SK-N-SH (cell line): ENCODE results near the gene VWA5B2. TPM values are rescaled to one million over a fixed set of nuclear protein-coding genes. Genes with fewer than 3 reads are reported as not detected.

Experiments
- CTCF ChIA-PET: fragments of 300-600, 350-600 bp; formaldehyde crosslinking; extraction: SDS; loops from one replicate; lab custom pipeline; 2021; lab: Yijun Ruan, JAX
- POLR2A ChIA-PET: fragments of 350-600 bp; sonication (Branson Sonifier 250); formaldehyde crosslinking; extraction: SDS; loops from one replicate; lab custom pipeline; 2020; ENCODE audit warnings: antibody characterized with exemption, inconsistent platforms; lab: Yijun Ruan, JAX
- DNase-seq: peaks from one replicate; pipeline ENCODE4 v3.0.0; 2012
- H2AFZ ChIP-seq: fragments of 200-600 bp; sonication (generic); 2 replicates; pipeline ENCODE4 v1.8.1; 2016; ENCODE audit warnings: antibody characterized with exemption, mild to moderate bottlenecking, low read depth
- H3F3A ChIP-seq: fragments of 200-600 bp; sonication (generic); replicated peaks from 2 replicates; pipeline ENCODE3; 2016; ENCODE audit warnings: antibody characterized with exemption, mild to moderate bottlenecking; ENCODE audit not compliant: insufficient read depth
- H3K27ac ChIP-seq, 2 experiments: fragments of 200-500 bp in 1 of 2; fragments of 200-600 bp in 1 of 2; sonication (Bioruptor generic) in 1 of 2; sonication (generic), shearing (Covaris generic) in 1 of 2; 2 replicates each; pipeline versions ENCODE4 v1.5.1 to v1.6.1; 2014 to 2016; ENCODE audit warnings: low read depth in 2 of 2, inconsistent platforms in 1 of 2, low read length in 1 of 2, mild to moderate bottlenecking in 1 of 2, mixed read lengths in 1 of 2
- H3K27me3 ChIP-seq: fragments of 200-600 bp; sonication (generic), shearing (Covaris generic); 2 replicates; pipeline ENCODE4 v1.6.1; 2016; ENCODE audit warnings: mixed run types; ENCODE audit not compliant: insufficient read depth
- H3K36me3 ChIP-seq, 2 experiments: fragments of 200-500 bp in 1 of 2; fragments of 200-600 bp in 1 of 2; sonication (Bioruptor generic) in 1 of 2; sonication (generic) in 1 of 2; replicated peaks in 1 of 2; 2 replicates each; pipeline versions ENCODE3 to v1.5.1; 2014 to 2016; ENCODE audit warnings: low read length in 1 of 2, mild to moderate bottlenecking in 1 of 2; ENCODE audit not compliant: insufficient read depth in 2 of 2, control insufficient read depth in 1 of 2
- H3K4me1 ChIP-seq, 2 experiments: fragments of 200-500 bp in 1 of 2; fragments of 200-600 bp in 1 of 2; sonication (Bioruptor generic) in 1 of 2; sonication (generic), shearing (Covaris generic) in 1 of 2; 2 replicates each; pipeline versions ENCODE4 v1.5.1 to v1.6.1; 2014 to 2016; ENCODE audit warnings: low read depth in 1 of 2, low read length in 1 of 2, mixed run types in 1 of 2; ENCODE audit not compliant: insufficient read depth in 2 of 2, control insufficient read depth in 1 of 2
- H3K4me2 ChIP-seq: fragments of 200-600 bp; sonication (generic), shearing (Covaris generic); 2 replicates; pipeline ENCODE4 v1.6.1; 2017; ENCODE audit warnings: mixed run types
- H3K4me3 ChIP-seq, 2 experiments: fragments of 200-500 bp in 1 of 2; fragments of 200-600 bp in 1 of 2; sonication (Bioruptor generic) in 1 of 2; sonication (generic), shearing (Covaris generic) in 1 of 2; 2 replicates each; pipeline versions ENCODE4 v1.5.1 to v1.8.1; 2014 to 2016; ENCODE audit warnings: low read depth in 2 of 2, inconsistent platforms in 1 of 2, low read length in 1 of 2, mild to moderate bottlenecking in 1 of 2, mixed read lengths in 1 of 2, moderate library complexity in 1 of 2
- H3K79me2 ChIP-seq: fragments of 200-600 bp; sonication (generic); 2 replicates; pipeline ENCODE4 v1.8.1; 2017; ENCODE audit warnings: mild to moderate bottlenecking; ENCODE audit not compliant: insufficient read depth
- H3K9ac ChIP-seq: fragments of 200-600 bp; sonication (generic); 2 replicates; pipeline ENCODE4 v1.6.1; 2017; ENCODE audit warnings: mixed run types
- H3K9me2 ChIP-seq: fragments of 200-600 bp; sonication (generic); 2 replicates; pipeline ENCODE4 v1.6.1; 2017; ENCODE audit warnings: mixed run types
- H3K9me3 ChIP-seq: fragments of 200-600 bp; sonication (generic); 2 replicates; pipeline ENCODE4 v1.6.1; 2017; ENCODE audit warnings: mixed run types, mild to moderate bottlenecking, moderate library complexity
- H4K20me1 ChIP-seq: fragments of 200-600 bp; sonication (generic); 2 replicates; pipeline ENCODE4 v1.6.1; 2017; ENCODE audit warnings: mild to moderate bottlenecking, mixed run types; ENCODE audit not compliant: insufficient read depth
- CTCF ChIP-seq: fragments of 200-600 bp; sonication (generic); IDR thresholded peaks from 2 replicates; pipeline ENCODE4 v1.6.1; 2017; ENCODE audit warnings: antibody characterized with exemption, mild to moderate bottlenecking, moderate library complexity
- ELF1 ChIP-seq: IDR thresholded peaks from 2 replicates; pipeline ENCODE4 v1.4.0; 2012
- FOSL2 ChIP-seq: IDR thresholded peaks from 2 replicates; pipeline ENCODE4 v1.4.0; 2012; ENCODE audit warnings: low read depth, mild to moderate bottlenecking, moderate library complexity, borderline replicate concordance
- FOXJ3 ChIP-seq: sonication (generic); formaldehyde crosslinking; IDR thresholded peaks from 2 replicates; pipeline ENCODE4 v1.5.1; 2020; ENCODE audit warnings: mild to moderate bottlenecking, missing genetic modification reagents
- GABPA ChIP-seq: IDR thresholded peaks from 2 replicates; pipeline ENCODE4 v1.4.0; 2012; ENCODE audit warnings: low read depth, mild to moderate bottlenecking
- IRF3 ChIP-seq: fragments of 150-350 bp; IDR thresholded peaks from 2 replicates; pipeline ENCODE4 v1.6.1; 2016; ENCODE audit warnings: mild to moderate bottlenecking, low read depth, low read length
- MEF2A ChIP-seq: IDR thresholded peaks from 2 replicates; pipeline ENCODE4 v1.4.0; 2012; ENCODE audit warnings: low read depth, borderline replicate concordance
- MXI1 ChIP-seq: IDR thresholded peaks from 2 replicates; pipeline ENCODE4 v1.6.1; 2012; ENCODE audit warnings: mild to moderate bottlenecking, low read depth, low read length, improper control_type of control experiment
- PBX3 ChIP-seq: IDR thresholded peaks from 2 replicates; pipeline ENCODE4; 2012
- POLR2AphosphoS5 ChIP-seq: IDR thresholded peaks from 2 replicates; pipeline ENCODE4 v1.6.1; 2012; ENCODE audit warnings: low read depth, low read length
- REST ChIP-seq: IDR thresholded peaks from 2 replicates; pipeline ENCODE4 v1.6.1; 2012; ENCODE audit warnings: mild to moderate bottlenecking, low read depth, low read length, moderate library complexity
- SIN3A ChIP-seq: IDR thresholded peaks from 2 replicates; pipeline ENCODE4 v1.6.1; 2012; ENCODE audit warnings: low read depth, mild to moderate bottlenecking, low read length, moderate library complexity, borderline replicate concordance
- TAF1 ChIP-seq: IDR thresholded peaks from 2 replicates; pipeline ENCODE4 v1.6.1; 2012; ENCODE audit warnings: low read depth, mild to moderate bottlenecking, low read length, moderate library complexity, borderline replicate concordance
- TCF12 ChIP-seq: IDR thresholded peaks from 2 replicates; pipeline ENCODE4 v1.4.0; 2012
- whole genome bisulfite sequencing: methylation state at CpG from one replicate; pipeline ENCODE4 v1.1.6; 2017; ENCODE audit warnings: low lambda C conversion rate; 5-methylcytosine and 5-hydroxymethylcytosine counted together
- polyA plus RNA-seq, 3 experiments: library from polyadenylated mRNA; depleted of rRNA; stranded (reverse); fragments of >200 nt; gene quantifications; 2 replicates each; pipeline ENCODE4 v1.2.3, GENCODE V29; 2012

VWA5B2 gene
- polyA plus RNA-seq, 1 of the 3 experiments (the other 2 are of a cell fraction) = 0.08 TPM

GRCh38 chr3:184261854-184262763 lies 32.7 kb downstream of the VWA5B2 start:
- peak overlapping the region; percentile 95 for H3K4me2 ChIP-seq
- no peaks in the 10 kb centered on the region for H3K9me3 ChIP-seq
- peaks cover 4% of the 10 kb centered on the region for H3F3A ChIP-seq
- H2AFZ ChIP-seq = peak overlapping the region; percentile 72
- peaks cover 24% of the 10 kb centered on the region for H4K20me1 ChIP-seq
- H3K27ac ChIP-seq = peak overlapping the region in 1 of 2 experiments; percentile 23; a peak in 1 of 4 replicates
- H3K4me1 ChIP-seq = peaks cover 0 to 22% of the 10 kb centered on the region in 2 experiments; a peak in 1 of 4 replicates
- H3K79me2 ChIP-seq = no peaks in the 10 kb centered on the region
- no peaks in the 10 kb centered on the region for H3K9me2 ChIP-seq
- H3K27me3 ChIP-seq = no peaks in the 10 kb centered on the region; the same call in 1 of the 2 replicates
- POLR2A ChIA-PET = interaction anchor here (0.6 to 1.2 kb wide), 2 partner anchors 233 to 377 kb away, joined by 3 read pairs; partner anchors contain the start of gene PARL
- CTCF ChIA-PET = interaction anchor here (0.8 to 4.1 kb wide), 7 partner anchors 12 to 367 kb away, joined by 3 to 25 read pairs (median 4); partner anchors contain the start of genes EEF1AKMT4 and VWA5B2
- WGBS = 4% methylated on average over 41 of the region's 66 CpGs
- H3K4me3 ChIP-seq = peak overlapping the region; percentile 54 to 67
- H3K36me3 ChIP-seq = no peaks in the 10 kb centered on the region
- TF ChIP-seq POLR2AphosphoS5 = no peak
- no peak for TF ChIP-seq SIN3A
- no peak for TF ChIP-seq MEF2A
- no peak for TF ChIP-seq CTCF
- peak; percentile 49; the same call in 1 of the 2 replicates for TF ChIP-seq MXI1
- TF ChIP-seq TCF12 = no peak
- TF ChIP-seq, all 33 proteins: peak for 1
- H3K9ac ChIP-seq = peak overlapping the region; percentile 10; the same call in 1 of the 2 replicates
- peak; percentile 72 for DNase-seq

- Histone ChIP-seq H3F3A (peaks cover 4% of the 10 kb centered on the region), H3K9me3 (no peaks in the 10 kb centered on the region), H4K20me1 (peaks cover 24% of the 10 kb centered on the region), H3K9me2 (no peaks in the 10 kb centered on the region), H3K4me3 (no peak overlapping the region; a peak in 1 of 4 replicates), H3K27me3 (peaks cover 4% of the 10 kb centered on the region; the same call in 1 of the 2 replicates), H3K9ac (no peak overlapping the region), H3K27ac (no peak overlapping the region), H3K4me2 (peak overlapping the region; percentile 95), H2AFZ (no peak overlapping the region), H3K36me3 (no peaks in the 10 kb centered on the region), H3K4me1 (peaks cover 0 to 22% of the 10 kb centered on the region in 2 experiments; a peak in 1 of 4 replicates), H3K79me2 (no peaks in the 10 kb centered on the region)
- CTCF ChIA-PET = interaction anchor here (1.0 to 4.1 kb wide), 5 partner anchors 13 to 368 kb away, joined by 3 to 25 read pairs (median 4); partner anchors contain the start of gene EEF1AKMT4
- POLR2A ChIA-PET = no interaction called here
- no peak for DNase-seq
- WGBS = 54% methylated on average over 15 of the region's 15 CpGs
- TF ChIP-seq TAF1 (no peak), FOSL2 (no peak), GABPA (no peak), FOXJ3 (CRISPR knock-in tag) (no peak), POLR2AphosphoS5 (no peak), PBX3 (no peak), CTCF (no peak), REST (no peak), ELF1 (no peak), IRF3 (no peak), MXI1 (no peak)
These were observed 33.4 kb downstream of the VWA5B2 start for GRCh38 chr3:184262764-184263179.
